ENCODE data around the gene CRYBB3. TPM values are rescaled to one million over a fixed set of nuclear protein-coding genes. Genes with fewer than 3 reads are reported as not detected.

CRYBB3 gene
- total and polyA plus RNA-seq, 10 of the 15 experiments (the other 5 are each of a cell fraction or from before 2014, with no cell fraction given), result 0.26 TPM; not detected in 9

DNA sequence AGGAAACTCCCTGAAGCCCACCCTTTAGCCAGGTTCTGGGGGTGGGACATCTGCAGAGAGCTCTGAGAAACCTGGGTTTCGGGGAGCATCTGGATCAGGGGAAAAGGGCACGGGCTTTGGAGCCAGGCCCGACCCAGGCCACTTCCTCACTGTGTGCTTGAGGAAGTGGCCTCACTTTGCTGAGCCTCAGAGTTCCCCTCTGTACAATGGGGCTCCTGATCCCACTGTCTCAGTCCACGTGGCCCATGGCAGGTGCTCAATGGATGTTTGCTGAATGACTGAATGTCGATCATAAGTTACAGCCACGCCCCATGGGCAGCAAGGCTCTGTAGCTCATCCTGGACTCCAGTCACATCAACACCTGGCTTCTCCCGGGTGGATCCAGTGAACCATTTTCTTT lies 1.3 kb downstream of the CRYBB3 start:
- H3K79me2 ChIP-seq (ENCODE audit: control insufficient read depth, insufficient read depth, low read length), result no peaks in the 10 kb centered on the region
- H3K27me3 ChIP-seq (replicated peaks in 1 of 2; ENCODE audit: control insufficient read depth in 2 of 2, insufficient read depth in 2 of 2, low read length in 1 of 2), result no peaks in the 10 kb centered on the region; a peak in 1 of 4 replicates
- CTCF ChIA-PET, result interaction anchor here (0.5 to 2.9 kb wide), 13 partner anchors 11 to 586 kb away, joined by 3 to 21 read pairs (median 5); no protein-coding TSS in a partner anchor
- in situ Hi-C loops (cut with MboI) (no loop called here), intact Hi-C loops (cut with micrococcal nuclease; ENCODE audit: unreplicated experiment) (no loop called here)
- H3K27ac ChIP-seq (ENCODE audit: control insufficient read depth, insufficient read depth), result no peak overlapping the region
- SMC1A ChIA-PET (ENCODE audit: uncharacterized antibody, unreplicated experiment), result interaction anchor here (0.6 to 2.4 kb wide), 2 partner anchors 119 to 128 kb away, joined by 3 to 8 read pairs; no protein-coding TSS in a partner anchor
- DNase-seq (ENCODE audit: low read depth, low spot score) (no peak), ATAC-seq (peak; percentile 53), FAIRE-seq (no peak)
- BruUV-seq (replicated peaks), result no TSS peak
- H3K9me3 ChIP-seq (replicated peaks; ENCODE audit: control insufficient read depth, insufficient read depth, low read length), result no peaks in the 10 kb centered on the region
- no peak overlapping the region for H3K4me2 ChIP-seq (ENCODE audit: control insufficient read depth, insufficient read depth)
- POLR2A ChIA-PET, result interaction anchor here (0.5 kb wide), 1 partner anchor 138 kb away, joined by 4 read pairs; no protein-coding TSS in a partner anchor
- RAD21 ChIA-PET (ENCODE audit: unreplicated experiment), result interaction anchor here (2.0 kb wide), 1 partner anchor 120 kb away, joined by 7 read pairs; no protein-coding TSS in a partner anchor
- 6% methylated on average over 7 of the region's 7 CpGs for WGBS (ENCODE audit: insufficient coverage, insufficient replicate concordance, low lambda C conversion rate, missing lambda C conversion rate)
- no peak overlapping the region for H2AFZ ChIP-seq (ENCODE audit: control insufficient read depth, low read depth, low read length)
- H3K4me1 ChIP-seq (ENCODE audit: control insufficient read depth, insufficient read depth, low read length), result no peaks in the 10 kb centered on the region
- no peak overlapping the region for H3K9ac ChIP-seq (ENCODE audit: control insufficient read depth, insufficient read depth, low read length)
- no peak overlapping the region for H3K4me3 ChIP-seq
- H4K20me1 ChIP-seq (ENCODE audit: control insufficient read depth, insufficient read depth), result no peaks in the 10 kb centered on the region
- no peaks in the 10 kb centered on the region for H3K36me3 ChIP-seq (ENCODE audit: control insufficient read depth in 2 of 2, insufficient read depth in 2 of 2, low read length in 1 of 2)
- TF ChIP-seq, protein P1, sequence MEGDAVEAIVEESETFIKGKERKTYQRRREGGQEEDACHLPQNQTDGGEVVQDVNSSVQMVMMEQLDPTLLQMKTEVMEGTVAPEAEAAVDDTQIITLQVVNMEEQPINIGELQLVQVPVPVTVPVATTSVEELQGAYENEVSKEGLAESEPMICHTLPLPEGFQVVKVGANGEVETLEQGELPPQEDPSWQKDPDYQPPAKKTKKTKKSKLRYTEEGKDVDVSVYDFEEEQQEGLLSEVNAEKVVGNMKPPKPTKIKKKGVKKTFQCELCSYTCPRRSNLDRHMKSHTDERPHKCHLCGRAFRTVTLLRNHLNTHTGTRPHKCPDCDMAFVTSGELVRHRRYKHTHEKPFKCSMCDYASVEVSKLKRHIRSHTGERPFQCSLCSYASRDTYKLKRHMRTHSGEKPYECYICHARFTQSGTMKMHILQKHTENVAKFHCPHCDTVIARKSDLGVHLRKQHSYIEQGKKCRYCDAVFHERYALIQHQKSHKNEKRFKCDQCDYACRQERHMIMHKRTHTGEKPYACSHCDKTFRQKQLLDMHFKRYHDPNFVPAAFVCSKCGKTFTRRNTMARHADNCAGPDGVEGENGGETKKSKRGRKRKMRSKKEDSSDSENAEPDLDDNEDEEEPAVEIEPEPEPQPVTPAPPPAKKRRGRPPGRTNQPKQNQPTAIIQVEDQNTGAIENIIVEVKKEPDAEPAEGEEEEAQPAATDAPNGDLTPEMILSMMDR (IDR thresholded peaks at IDR 0.05 in 2 of 3, conservative IDR thresholded peaks at IDR 0.05 in 1 of 3; ENCODE audit: control insufficient read depth in 2 of 3, extremely low read depth in 1 of 3, insufficient read depth in 1 of 3, low read depth in 3 of 3, low read length in 3 of 3), result no peak
- TF ChIP-seq SIX5 (IDR thresholded peaks at IDR 0.05; ENCODE audit: low read depth, low read length, severe bottlenecking) (no peak), STAT1 (conservative IDR thresholded peaks at IDR 0.05) (no peak), EP300 (IDR thresholded peaks at IDR 0.05; ENCODE audit: borderline replicate concordance in 1 of 2, control insufficient read depth in 1 of 2, low read depth in 2 of 2, low read length in 2 of 2) (no peak)
- TF ChIP-seq, protein P2, sequence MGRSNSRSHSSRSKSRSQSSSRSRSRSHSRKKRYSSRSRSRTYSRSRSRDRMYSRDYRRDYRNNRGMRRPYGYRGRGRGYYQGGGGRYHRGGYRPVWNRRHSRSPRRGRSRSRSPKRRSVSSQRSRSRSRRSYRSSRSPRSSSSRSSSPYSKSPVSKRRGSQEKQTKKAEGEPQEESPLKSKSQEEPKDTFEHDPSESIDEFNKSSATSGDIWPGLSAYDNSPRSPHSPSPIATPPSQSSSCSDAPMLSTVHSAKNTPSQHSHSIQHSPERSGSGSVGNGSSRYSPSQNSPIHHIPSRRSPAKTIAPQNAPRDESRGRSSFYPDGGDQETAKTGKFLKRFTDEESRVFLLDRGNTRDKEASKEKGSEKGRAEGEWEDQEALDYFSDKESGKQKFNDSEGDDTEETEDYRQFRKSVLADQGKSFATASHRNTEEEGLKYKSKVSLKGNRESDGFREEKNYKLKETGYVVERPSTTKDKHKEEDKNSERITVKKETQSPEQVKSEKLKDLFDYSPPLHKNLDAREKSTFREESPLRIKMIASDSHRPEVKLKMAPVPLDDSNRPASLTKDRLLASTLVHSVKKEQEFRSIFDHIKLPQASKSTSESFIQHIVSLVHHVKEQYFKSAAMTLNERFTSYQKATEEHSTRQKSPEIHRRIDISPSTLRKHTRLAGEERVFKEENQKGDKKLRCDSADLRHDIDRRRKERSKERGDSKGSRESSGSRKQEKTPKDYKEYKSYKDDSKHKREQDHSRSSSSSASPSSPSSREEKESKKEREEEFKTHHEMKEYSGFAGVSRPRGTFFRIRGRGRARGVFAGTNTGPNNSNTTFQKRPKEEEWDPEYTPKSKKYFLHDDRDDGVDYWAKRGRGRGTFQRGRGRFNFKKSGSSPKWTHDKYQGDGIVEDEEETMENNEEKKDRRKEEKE (IDR thresholded peaks at IDR 0.05), result no peak
- TF ChIP-seq, protein P3, sequence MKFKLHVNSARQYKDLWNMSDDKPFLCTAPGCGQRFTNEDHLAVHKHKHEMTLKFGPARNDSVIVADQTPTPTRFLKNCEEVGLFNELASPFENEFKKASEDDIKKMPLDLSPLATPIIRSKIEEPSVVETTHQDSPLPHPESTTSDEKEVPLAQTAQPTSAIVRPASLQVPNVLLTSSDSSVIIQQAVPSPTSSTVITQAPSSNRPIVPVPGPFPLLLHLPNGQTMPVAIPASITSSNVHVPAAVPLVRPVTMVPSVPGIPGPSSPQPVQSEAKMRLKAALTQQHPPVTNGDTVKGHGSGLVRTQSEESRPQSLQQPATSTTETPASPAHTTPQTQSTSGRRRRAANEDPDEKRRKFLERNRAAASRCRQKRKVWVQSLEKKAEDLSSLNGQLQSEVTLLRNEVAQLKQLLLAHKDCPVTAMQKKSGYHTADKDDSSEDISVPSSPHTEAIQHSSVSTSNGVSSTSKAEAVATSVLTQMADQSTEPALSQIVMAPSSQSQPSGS (IDR thresholded peaks at IDR 0.05; ENCODE audit: low read length), result no peak
- TF ChIP-seq, protein P4, sequence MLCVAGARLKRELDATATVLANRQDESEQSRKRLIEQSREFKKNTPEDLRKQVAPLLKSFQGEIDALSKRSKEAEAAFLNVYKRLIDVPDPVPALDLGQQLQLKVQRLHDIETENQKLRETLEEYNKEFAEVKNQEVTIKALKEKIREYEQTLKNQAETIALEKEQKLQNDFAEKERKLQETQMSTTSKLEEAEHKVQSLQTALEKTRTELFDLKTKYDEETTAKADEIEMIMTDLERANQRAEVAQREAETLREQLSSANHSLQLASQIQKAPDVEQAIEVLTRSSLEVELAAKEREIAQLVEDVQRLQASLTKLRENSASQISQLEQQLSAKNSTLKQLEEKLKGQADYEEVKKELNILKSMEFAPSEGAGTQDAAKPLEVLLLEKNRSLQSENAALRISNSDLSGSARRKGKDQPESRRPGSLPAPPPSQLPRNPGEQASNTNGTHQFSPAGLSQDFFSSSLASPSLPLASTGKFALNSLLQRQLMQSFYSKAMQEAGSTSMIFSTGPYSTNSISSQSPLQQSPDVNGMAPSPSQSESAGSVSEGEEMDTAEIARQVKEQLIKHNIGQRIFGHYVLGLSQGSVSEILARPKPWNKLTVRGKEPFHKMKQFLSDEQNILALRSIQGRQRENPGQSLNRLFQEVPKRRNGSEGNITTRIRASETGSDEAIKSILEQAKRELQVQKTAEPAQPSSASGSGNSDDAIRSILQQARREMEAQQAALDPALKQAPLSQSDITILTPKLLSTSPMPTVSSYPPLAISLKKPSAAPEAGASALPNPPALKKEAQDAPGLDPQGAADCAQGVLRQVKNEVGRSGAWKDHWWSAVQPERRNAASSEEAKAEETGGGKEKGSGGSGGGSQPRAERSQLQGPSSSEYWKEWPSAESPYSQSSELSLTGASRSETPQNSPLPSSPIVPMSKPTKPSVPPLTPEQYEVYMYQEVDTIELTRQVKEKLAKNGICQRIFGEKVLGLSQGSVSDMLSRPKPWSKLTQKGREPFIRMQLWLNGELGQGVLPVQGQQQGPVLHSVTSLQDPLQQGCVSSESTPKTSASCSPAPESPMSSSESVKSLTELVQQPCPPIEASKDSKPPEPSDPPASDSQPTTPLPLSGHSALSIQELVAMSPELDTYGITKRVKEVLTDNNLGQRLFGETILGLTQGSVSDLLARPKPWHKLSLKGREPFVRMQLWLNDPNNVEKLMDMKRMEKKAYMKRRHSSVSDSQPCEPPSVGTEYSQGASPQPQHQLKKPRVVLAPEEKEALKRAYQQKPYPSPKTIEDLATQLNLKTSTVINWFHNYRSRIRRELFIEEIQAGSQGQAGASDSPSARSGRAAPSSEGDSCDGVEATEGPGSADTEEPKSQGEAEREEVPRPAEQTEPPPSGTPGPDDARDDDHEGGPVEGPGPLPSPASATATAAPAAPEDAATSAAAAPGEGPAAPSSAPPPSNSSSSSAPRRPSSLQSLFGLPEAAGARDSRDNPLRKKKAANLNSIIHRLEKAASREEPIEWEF (IDR thresholded peaks at IDR 0.05; ENCODE audit: insufficient replicate concordance, low read depth, low read length), result no peak

All from GM12878 (cell line).